ENCODE measurements around the gene C1orf94. TPM values are rescaled to one million over a fixed set of nuclear protein-coding genes. Genes with fewer than 3 reads are reported as not detected.

The C1orf94 gene
- total and polyA plus RNA-seq, 2 of the 8 experiments (the other 6 are each of a cell fraction or from before 2014, with no cell fraction given), result 5.8 to 12.5 TPM

- DNase-seq (ENCODE audit: low read depth in 1 of 2, low spot score in 2 of 2), result peak in 1 of 2 experiments; percentile 68
- peaks cover 10% of the 10 kb centered on the region; the same call in 1 of the 2 replicates for H3K79me1 ChIP-seq (ENCODE audit: low read depth, low read length)
- no peak for TF ChIP-seq SP4 (IDR thresholded peaks at IDR 0.05; ENCODE audit: low read length)
- 0 out of 4 replicates have a peak, but pooled peaks have one; percentile 5 to 21 for TF ChIP-seq HDAC2 (IDR thresholded peaks at IDR 0.05; ENCODE audit: borderline replicate concordance in 1 of 2, low read depth in 2 of 2, low read length in 2 of 2)
- peak; percentile 92 for TF ChIP-seq E2F6 (IDR thresholded peaks at IDR 0.05)
- no peak for TF ChIP-seq BCL11A (IDR thresholded peaks at IDR 0.05; ENCODE audit: low read depth in 2 of 2, low read length in 2 of 2)
- TF ChIP-seq EGR1 (IDR thresholded peaks at IDR 0.05; ENCODE audit: borderline replicate concordance, low read depth, low read length), result peak; percentile 15; the same call in 1 of the 2 replicates
- peak; percentile 44 for TF ChIP-seq CTBP2 (IDR thresholded peaks at IDR 0.05; ENCODE audit: borderline replicate concordance, insufficient read depth, insufficient read length, low read length)
- no peak for TF ChIP-seq SAP30 (IDR thresholded peaks at IDR 0.05; ENCODE audit: insufficient read depth, insufficient replicate concordance, low read length)
- 0 out of 2 replicates have a peak, but pooled peaks have one; percentile 12 for TF ChIP-seq SUZ12 (IDR thresholded peaks at IDR 0.05; ENCODE audit: low read length)
These were observed 12.6 kb upstream of the C1orf94 start for GRCh38 chr1:34163792-34164731.

More at GRCh38 chr1:34163792-34164731, 12.6 kb upstream of the C1orf94 start:
- H4K91ac ChIP-seq (replicated peaks; ENCODE audit: insufficient read length, low read length), result peak overlapping the region; percentile 90
- peak overlapping the region; percentile 48 to 86 (median 54); a peak in 6 of 7 replicates for H3K9ac ChIP-seq (replicated peaks in 1 of 4; ENCODE audit: extremely low read depth in 1 of 4, low read depth in 3 of 4, low read length in 3 of 4)
- H2BK120ac ChIP-seq (replicated peaks; ENCODE audit: low read depth, low read length), result no peak overlapping the region
- no peak overlapping the region for H3K14ac ChIP-seq (ENCODE audit: insufficient read length)
- H2AFZ ChIP-seq (ENCODE audit: low read length), result no peak overlapping the region; the same call in 1 of the 2 replicates
- no peak overlapping the region for H2AK5ac ChIP-seq (ENCODE audit: low read depth, low read length)
- peak overlapping the region; percentile 82 for H3K4ac ChIP-seq (replicated peaks; ENCODE audit: insufficient read length, low read depth, low read length)
- 2% methylated on average over 44 of the region's 75 CpGs; no CpG with 5 or more reads in 1 of the 2 experiments for WGBS, 2 experiments (ENCODE audit: extremely low coverage in 1 of 2, insufficient coverage in 1 of 2, insufficient read length in 1 of 2, insufficient replicate concordance in 2 of 2, low coverage in 1 of 2, low lambda C conversion rate in 2 of 2, missing lambda C conversion rate in 1 of 2)
- FAIRE-seq, result no peak
- peak overlapping the region; percentile 83 for H4K8ac ChIP-seq (ENCODE audit: extremely low read depth, insufficient read depth, low read length)
- 0 out of 2 replicates have a peak overlapping the region, but pooled peaks have one; percentile 71 for H2BK5ac ChIP-seq (ENCODE audit: low read depth, low read length)
- H3K36me3 ChIP-seq (ENCODE audit: control insufficient read depth in 2 of 4, insufficient read depth in 4 of 4, low read length in 3 of 4), result peaks cover 0 to 5% (median 0%) of the 10 kb centered on the region in 4 experiments; a peak in 1 of 8 replicates
- peaks cover 12 to 48% of the 10 kb centered on the region in 2 experiments for H3K79me2 ChIP-seq (ENCODE audit: control insufficient read depth in 1 of 2, insufficient read depth in 2 of 2, low read length in 2 of 2)
- ChIA-PET POLR2A (ENCODE audit: partially characterized antibody) (interaction anchor here (0.6 to 7.0 kb wide), 9 partner anchors 8 to 50 kb away, joined by 3 to 82 read pairs (median 4); partner anchors contain the start of gene C1orf94), CTCF (ENCODE audit: partially characterized antibody) (interaction anchor here (0.5 to 2.6 kb wide), 29 partner anchors 8 to 579 kb away, joined by 3 to 26 read pairs (median 5); partner anchors contain the start of gene C1orf94)
- peaks cover 35% of the 10 kb centered on the region for H3K23me2 ChIP-seq (ENCODE audit: low read depth, low read length)
- peaks cover 5 to 20% (median 10%) of the 10 kb centered on the region in 4 experiments for H3K4me1 ChIP-seq (replicated peaks in 1 of 4; ENCODE audit: control insufficient read depth in 3 of 4, insufficient read depth in 4 of 4, low read length in 3 of 4)
- no peak overlapping the region for H2BK15ac ChIP-seq (ENCODE audit: low read length)
- peak overlapping the region; percentile 94 for H3K18ac ChIP-seq (ENCODE audit: extremely low read depth, low read length)
- no peak overlapping the region for H4K5ac ChIP-seq (ENCODE audit: insufficient read length, low read depth, low read length)
- H3K27me3 ChIP-seq (replicated peaks in 1 of 4; ENCODE audit: control insufficient read depth in 3 of 4, extremely low read depth in 1 of 4, insufficient read depth in 3 of 4, low read length in 3 of 4), result no peaks in the 10 kb centered on the region
- H2BK20ac ChIP-seq (ENCODE audit: low read length), result peak overlapping the region; percentile 90; the same call in 1 of the 2 replicates
- no peaks in the 10 kb centered on the region for H3K9me3 ChIP-seq (ENCODE audit: insufficient read depth in 2 of 2, low read depth in 1 of 2, low read length in 1 of 2)
- H3K56ac ChIP-seq (replicated peaks; ENCODE audit: insufficient read length, low read depth, low read length), result peak overlapping the region; percentile 75
- no peak overlapping the region for H3K27ac ChIP-seq (ENCODE audit: low read depth, low read length)
- H4K20me1 ChIP-seq (replicated peaks in 1 of 2; ENCODE audit: control insufficient read depth in 1 of 2, insufficient read depth in 2 of 2, low read length in 2 of 2), result peaks cover 3 to 7% of the 10 kb centered on the region in 2 experiments
- H2BK12ac ChIP-seq (ENCODE audit: low read depth, low read length), result 0 out of 2 replicates have a peak overlapping the region, but pooled peaks have one; percentile 39
- peak overlapping the region; percentile 87 to 94 for H3K4me2 ChIP-seq (ENCODE audit: insufficient read depth in 1 of 2, low read depth in 2 of 2, low read length in 2 of 2)
- peak overlapping the region; percentile 80 to 90 (median 82) for H3K4me3 ChIP-seq (ENCODE audit: extremely low read depth in 1 of 4, insufficient read depth in 2 of 4, low read depth in 3 of 4, low read length in 4 of 4)
- H3K23ac ChIP-seq (ENCODE audit: insufficient read length), result no peak overlapping the region

Data from H1 (cell line).